GM21390 (cell line): ENCODE results near the gene IL20RB.
"Not testable (repeated sequence)": the region's sequence is repeated elsewhere in the genome, so short reads cannot be mapped to it uniquely, and the experiment has no call there.

Source experiments
- ATAC-seq: cut with Tn5 transposase; IDR thresholded peaks from one replicate; pipeline ENCODE4 v1.9.1; 2021; ENCODE audit not compliant: unreplicated experiment

IL20RB gene

DNA sequence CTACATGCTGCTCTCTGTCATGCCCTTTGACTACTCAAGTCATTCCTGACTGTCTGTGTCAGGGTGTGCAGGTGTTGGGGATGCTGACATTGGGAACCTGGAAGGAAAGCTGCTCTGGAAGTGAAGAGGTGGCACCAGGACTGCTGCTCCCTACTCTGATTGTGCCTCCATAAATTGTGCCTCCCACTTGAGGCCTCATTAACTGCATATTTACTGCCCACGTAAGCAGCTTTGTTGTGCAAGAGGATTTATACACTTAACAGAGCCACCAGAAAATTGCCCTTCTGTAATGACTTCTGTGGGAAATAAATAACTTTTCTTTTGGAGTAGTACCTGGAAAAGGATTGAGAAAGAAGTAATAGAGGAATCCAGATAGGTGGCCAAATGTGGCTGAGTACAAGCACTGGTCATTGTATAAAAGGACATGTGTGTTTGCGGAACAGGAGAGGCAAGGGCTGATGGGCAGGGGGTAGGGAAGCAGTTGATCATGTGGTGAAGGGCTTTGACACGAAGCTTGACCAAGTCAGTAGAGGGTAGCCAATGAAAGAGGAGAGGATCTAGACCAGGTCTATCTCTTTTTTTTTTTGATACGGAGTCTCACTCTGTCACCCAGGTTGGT, 24.8 kb downstream of the IL20RB start:
- ATAC-seq: no peak

- no peak for ATAC-seq
Measured at GRCh38 chr3:136984837-136985236, 27.1 kb downstream of the IL20RB start.

- ATAC-seq: not testable (repeated sequence)
Measured at GRCh38 chr3:136987398-136987980, 29.7 kb downstream of the IL20RB start.

DNA sequence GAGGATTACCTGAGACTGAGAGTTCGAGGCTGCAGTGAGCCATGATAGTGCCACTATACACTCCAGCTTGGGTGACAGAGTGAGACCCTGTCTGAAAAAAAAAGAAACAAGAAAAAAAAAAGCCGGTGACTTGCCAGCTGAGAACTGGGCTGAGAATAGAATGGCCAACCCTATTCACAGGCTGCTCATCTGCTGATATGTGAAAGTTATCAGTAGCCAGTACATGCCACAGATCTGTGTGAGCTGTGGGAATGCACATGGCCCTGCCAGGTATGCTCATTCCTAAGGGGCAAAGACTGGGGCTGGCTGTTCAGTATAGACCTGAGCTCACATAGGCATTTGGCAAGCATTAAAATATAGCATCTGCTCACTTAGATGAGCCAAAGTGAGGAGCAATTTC, 30.9 kb downstream of the IL20RB start:
- ATAC-seq: no peak

DNA sequence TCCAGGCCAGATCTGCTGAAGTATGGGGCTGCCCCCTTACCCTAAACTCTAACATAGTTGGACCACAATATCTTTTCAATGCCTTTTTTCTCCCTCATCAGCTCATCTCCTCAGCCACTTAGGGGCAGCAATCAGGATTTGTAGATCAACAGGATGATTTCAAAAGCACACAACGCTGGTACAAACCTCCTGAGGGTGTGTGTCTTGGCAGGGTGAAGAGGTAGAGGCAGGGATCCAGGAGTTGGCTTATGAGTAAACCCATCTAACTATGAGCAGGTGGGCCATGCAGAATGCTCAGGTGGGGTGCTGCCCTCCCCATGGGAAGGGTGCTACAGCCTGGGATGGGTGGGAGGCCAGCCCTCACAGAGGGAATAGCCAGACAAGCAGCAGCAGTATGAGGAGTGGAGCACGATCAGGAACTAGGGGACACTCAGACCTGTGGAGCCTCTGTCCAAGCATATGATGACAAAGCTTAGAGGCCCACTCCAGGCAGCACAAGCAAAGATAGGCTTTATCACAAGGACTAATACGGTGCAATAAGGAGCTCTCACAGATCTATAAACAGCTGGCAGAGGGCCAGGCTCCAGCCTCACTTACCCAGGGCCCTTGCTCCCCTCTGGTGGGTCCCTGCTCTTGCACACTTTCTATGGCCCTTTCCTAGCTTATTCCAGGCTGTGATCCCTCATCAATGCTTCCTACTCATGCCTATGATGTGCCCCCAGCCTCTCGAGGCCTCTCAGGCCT, 32.2 kb downstream of the IL20RB start:
- no peak for ATAC-seq

DNA sequence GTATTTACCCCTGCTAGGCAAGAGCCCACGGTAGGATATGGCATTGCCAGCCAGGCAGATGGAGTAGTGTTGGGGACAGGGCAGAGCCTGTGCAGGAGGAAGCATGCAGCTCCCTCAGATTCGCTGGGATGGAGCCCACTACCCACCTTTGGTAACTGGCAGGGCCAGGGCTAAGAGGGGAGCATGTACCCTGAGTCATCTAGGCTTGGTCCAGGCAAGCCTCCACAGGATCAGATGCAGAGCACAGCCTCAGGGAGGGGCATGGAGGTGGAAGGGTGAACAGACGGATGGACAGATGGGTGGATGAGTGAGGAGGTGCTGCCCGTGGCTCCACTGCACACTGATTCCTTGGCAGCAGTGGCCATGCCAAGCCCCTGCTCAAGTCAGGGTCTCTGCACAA, 33.0 kb downstream of the IL20RB start:
- ATAC-seq: no peak

DNA sequence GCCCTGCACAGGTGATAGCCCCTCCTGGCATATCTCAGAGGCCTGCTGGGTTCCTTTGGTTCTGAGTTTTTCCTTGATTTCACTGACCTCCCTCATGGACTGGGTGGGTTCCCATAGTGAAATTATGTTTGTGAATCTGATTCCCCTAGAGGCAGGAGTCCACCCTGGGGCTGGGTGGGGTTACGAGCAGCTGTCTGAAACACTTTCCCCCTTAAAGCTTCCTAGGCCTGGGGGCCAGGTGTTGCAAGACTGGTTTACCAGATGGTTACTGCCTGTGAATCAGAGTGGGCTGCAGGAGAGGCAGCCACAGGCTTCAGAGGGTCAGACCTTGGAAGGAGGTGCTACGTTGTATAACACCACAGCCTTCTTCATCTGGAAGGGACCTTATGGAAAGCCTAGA, 34.3 kb downstream of the IL20RB start:
- ATAC-seq: no peak

GRCh38 chr3:136994772-136995516, 37.2 kb downstream of the IL20RB start:
- ATAC-seq: no peak

DNA sequence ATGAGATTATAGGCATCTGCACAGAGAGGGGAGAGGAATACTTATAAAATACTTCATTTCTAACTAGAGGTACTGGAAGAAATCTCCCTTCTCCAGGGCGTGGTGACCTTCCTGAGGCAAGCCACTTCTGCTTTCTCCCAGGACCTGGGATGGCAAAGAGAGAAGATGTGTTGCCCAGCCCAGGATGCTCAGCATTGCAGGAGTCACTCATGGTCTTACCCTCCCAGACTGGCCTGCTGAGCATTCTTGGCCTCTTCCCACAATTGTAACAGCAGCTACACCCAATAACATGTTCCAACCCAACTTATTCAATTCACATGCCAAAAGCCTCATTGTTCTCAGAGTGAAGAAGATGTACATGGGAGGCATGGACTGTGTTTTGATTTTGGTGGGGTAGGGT, 37.9 kb downstream of the IL20RB start:
- ATAC-seq: no peak

GRCh38 chr3:137000039-137000438, 42.3 kb downstream of the IL20RB start:
- ATAC-seq: no peak

GRCh38 chr3:137007376-137007775, 49.6 kb downstream of the IL20RB start:
- not testable (repeated sequence) for ATAC-seq

- no peak for ATAC-seq
Measured at GRCh38 chr3:137008131-137008530, 50.3 kb downstream of the IL20RB start.

DNA sequence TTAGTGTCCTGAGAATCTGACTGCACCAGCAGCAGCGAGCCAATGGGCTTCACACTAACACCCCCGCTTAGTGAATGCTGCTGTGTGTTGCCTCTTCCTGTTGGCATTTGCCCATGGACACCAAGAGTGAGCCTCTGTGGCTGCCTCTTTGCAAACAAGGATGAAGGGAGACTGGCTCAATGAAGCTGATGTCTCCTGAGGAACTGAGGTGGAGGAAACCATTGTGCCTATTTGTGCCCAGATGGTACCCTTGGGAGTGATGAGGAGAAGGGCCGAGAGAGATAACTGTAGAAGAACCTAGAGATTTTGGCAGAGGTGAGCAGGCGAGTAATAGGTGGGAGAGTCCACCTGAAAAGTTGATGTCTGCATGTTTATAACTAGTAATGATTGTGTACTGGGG, 51.2 kb downstream of the IL20RB start:
- ATAC-seq: no peak

DNA sequence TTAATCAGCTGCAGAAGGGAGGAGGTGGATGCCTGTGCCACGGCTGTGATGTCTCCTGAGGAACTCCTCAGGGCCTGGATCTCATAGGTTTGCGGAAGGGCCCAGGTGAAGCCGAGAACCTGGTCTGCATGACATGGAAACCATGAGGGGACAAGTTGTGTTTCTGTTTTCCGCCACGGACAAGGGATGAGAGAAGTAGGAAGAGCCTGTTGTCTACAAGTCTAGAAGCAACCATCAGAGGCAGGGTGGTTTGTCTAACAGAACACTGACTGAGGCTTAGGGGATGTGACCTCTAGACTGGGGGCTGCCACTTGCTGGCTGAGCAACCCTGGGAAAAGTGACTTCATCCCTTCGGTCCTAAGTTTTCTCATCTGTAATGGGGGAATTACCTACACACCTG, 52.4 kb downstream of the IL20RB start:
- no peak for ATAC-seq

- no peak for ATAC-seq
Measured at GRCh38 chr3:137011153-137011552, 53.4 kb downstream of the IL20RB start.

- no peak for ATAC-seq
Measured at GRCh38 chr3:137012097-137012501, 54.3 kb downstream of the IL20RB start.

GRCh38 chr3:137013951-137014688, 56.3 kb downstream of the IL20RB start:
- ATAC-seq: peak; percentile 84

GRCh38 chr3:137017316-137017715, 59.5 kb downstream of the IL20RB start:
- not testable (repeated sequence) for ATAC-seq

GRCh38 chr3:137020315-137020714, 62.5 kb downstream of the IL20RB start:
- ATAC-seq: no peak

DNA sequence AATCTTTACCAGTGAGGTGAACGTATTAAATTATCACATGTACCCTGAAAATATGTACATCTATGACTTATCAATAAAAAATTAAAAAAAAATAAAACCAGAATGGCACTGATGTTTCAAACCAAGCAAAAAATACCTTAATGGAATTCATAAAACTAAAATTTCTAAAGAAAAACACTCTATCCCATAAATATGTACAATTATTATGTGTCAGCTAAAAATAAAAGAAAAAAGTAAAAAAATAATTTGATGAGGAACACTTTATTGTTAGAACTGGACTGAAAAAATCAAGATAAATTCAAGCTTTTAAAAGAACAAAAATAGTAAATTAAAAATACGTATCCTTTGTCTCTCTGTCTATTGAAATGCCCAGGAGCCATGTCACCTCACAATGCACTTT, 63.1 kb downstream of the IL20RB start:
- ATAC-seq: no peak

GRCh38 chr3:137024348-137024747, 66.6 kb downstream of the IL20RB start:
- ATAC-seq: no peak
